CD4-positive, CD25-positive, alpha-beta regulatory T cell (primary cell): ENCODE measurements around the gene SLC22A6. TPM values are rescaled to one million over a fixed set of nuclear protein-coding genes. Genes with fewer than 3 reads are reported as not detected.

Experiments
- ATAC-seq, 2 donors: fragments of 150-1000 bp; cut with Tn5 transposase; one replicate each; pipeline ENCODE4 v1.10.0; 2021; ENCODE audit warnings: low read depth in 2 of 2, moderate number of reproducible peaks in 2 of 2, moderate library complexity in 1 of 2
- DNase-seq, 3 donors: peaks; one replicate each; pipeline versions ENCODE4 v3.0.0 to v3.0.0-alpha.2; 2012 to 2022; ENCODE audit warnings: mixed read lengths in 1 of 3
- H3K27ac ChIP-seq: one replicate; pipeline ENCODE4 v1.7.0; 2013; ENCODE audit warnings: mild to moderate bottlenecking, low read length; ENCODE audit not compliant: insufficient read depth, poor library complexity, severe bottlenecking
- H3K27me3 ChIP-seq: one replicate; pipeline ENCODE4 v1.7.0; 2013; ENCODE audit warnings: low read length; ENCODE audit not compliant: control insufficient read depth, insufficient read depth
- H3K36me3 ChIP-seq: one replicate; pipeline ENCODE4 v1.7.0; 2013; ENCODE audit warnings: mild to moderate bottlenecking, low read length, moderate library complexity; ENCODE audit not compliant: control insufficient read depth, insufficient read depth
- H3K4me1 ChIP-seq: 2 replicates; pipeline ENCODE4 v1.7.0; 2013; ENCODE audit warnings: mild to moderate bottlenecking, low read length; ENCODE audit not compliant: insufficient read depth, control insufficient read depth, poor library complexity, severe bottlenecking
- H3K4me3 ChIP-seq: one replicate; pipeline ENCODE4 v1.7.0; 2013; ENCODE audit warnings: low read depth, mild to moderate bottlenecking, low read length, moderate library complexity
- H3K9me3 ChIP-seq, 2 experiments: 1 replicate in 1 of 2; 2 replicates in 1 of 2; pipeline ENCODE4 v1.7.0; 2013; ENCODE audit warnings: low read length in 2 of 2, mild to moderate bottlenecking in 1 of 2, moderate library complexity in 1 of 2; ENCODE audit not compliant: control insufficient read depth in 2 of 2
- H3K27ac Mint-ChIP-seq, 3 donors: one replicate each; pipeline ENCODE4 v1.8.0; 2020 to 2022; ENCODE audit warnings: mild to moderate bottlenecking in 3 of 3, mixed read lengths in 3 of 3, moderate library complexity in 2 of 3
- H3K27me3 Mint-ChIP-seq: one replicate; pipeline ENCODE4 v1.8.0; 2022; ENCODE audit warnings: mild to moderate bottlenecking, mixed read lengths
- H3K36me3 Mint-ChIP-seq: one replicate; pipeline ENCODE4 v1.8.0; 2020; ENCODE audit warnings: mixed read lengths
- H3K4me1 Mint-ChIP-seq, 4 donors: one replicate each; pipeline ENCODE4 v1.8.0; 2020 to 2022; ENCODE audit warnings: mixed read lengths in 4 of 4, mild to moderate bottlenecking in 1 of 4
- H3K4me3 Mint-ChIP-seq, 4 donors: one replicate each; pipeline ENCODE4 v1.8.0; 2020 to 2022; ENCODE audit warnings: mild to moderate bottlenecking in 4 of 4, mixed read lengths in 4 of 4, moderate library complexity in 3 of 4
- H3K9me3 Mint-ChIP-seq, 7 donors: one replicate each; pipeline ENCODE4 v1.8.0; 2020 to 2022; ENCODE audit warnings: mixed read lengths in 7 of 7, mild to moderate bottlenecking in 3 of 7, moderate library complexity in 2 of 7
- polyA plus RNA-seq, 4 donors: library from polyadenylated mRNA; unstranded; fragments of 300-500 nt; fragmentation: Illumina TruSeq; gene quantifications; one replicate each; pipeline ENCODE4 v1.2.3, GENCODE V29; 2021
- total RNA-seq: library from RNA; stranded (reverse); gene quantifications from one replicate; pipeline ENCODE4 v1.2.3, GENCODE V29; 2022

Gene SLC22A6
- total and polyA plus RNA-seq, 5 donors from 2014 or later, result not detected

- no peaks in the 10 kb centered on the region for H3K9me3 ChIP-seq
- Mint-ChIP-seq H3K4me3 (no peak overlapping the region), H3K36me3 (no peaks in the 10 kb centered on the region), H3K27ac (no peak overlapping the region), H3K27me3 (peaks cover 9% of the 10 kb centered on the region), H3K4me1 (no peaks in the 10 kb centered on the region), H3K9me3 (no peaks in the 10 kb centered on the region)
- ATAC-seq (no peak), DNase-seq (no peak)
- no peak overlapping the region for H3K4me3 ChIP-seq
- no peaks in the 10 kb centered on the region for H3K36me3 ChIP-seq
- no peak overlapping the region for H3K27ac ChIP-seq
- peaks cover 6% of the 10 kb centered on the region for H3K27me3 ChIP-seq
- no peaks in the 10 kb centered on the region for H3K4me1 ChIP-seq
Measured at GRCh38 chr11:62961017-62961570, 23.7 kb downstream of the SLC22A6 start.

DNA sequence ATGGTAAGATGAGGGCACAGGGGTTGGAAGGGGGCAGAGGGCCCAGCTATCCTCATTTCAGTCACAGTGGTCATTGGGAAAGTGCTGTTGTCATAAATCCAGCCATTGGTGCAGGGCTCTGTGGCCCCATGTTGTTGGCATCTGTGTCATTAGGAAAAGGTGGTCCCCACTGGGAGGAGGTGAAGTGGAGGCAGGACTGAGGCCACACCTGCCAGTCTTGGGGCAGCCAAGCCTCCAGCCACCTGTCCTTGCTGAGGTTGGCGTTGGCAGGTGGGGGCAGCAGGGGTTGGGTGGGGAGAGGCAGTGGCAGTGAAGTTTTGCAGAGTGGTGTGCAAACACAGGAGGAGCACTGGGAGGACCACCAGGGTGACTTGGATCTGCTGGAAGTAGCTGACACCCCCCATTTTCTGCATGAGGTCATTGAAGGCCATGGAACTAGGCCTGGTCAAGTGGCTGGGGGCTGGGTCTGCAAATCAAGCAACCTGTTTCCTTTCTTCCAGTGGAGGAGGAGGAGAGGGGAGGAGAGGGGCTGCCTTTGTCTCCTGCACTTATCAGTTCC is 25.3 kb downstream of the SLC22A6 start:
- no peak overlapping the region for H3K27ac Mint-ChIP-seq
- ATAC-seq (no peak), DNase-seq (no peak)
- Histone ChIP-seq H3K9me3 (no peaks in the 10 kb centered on the region), H3K27me3 (no peaks in the 10 kb centered on the region), H3K4me3 (no peak overlapping the region), H3K27ac (no peak overlapping the region), H3K36me3 (no peaks in the 10 kb centered on the region), H3K4me1 (no peaks in the 10 kb centered on the region)
- no peaks in the 10 kb centered on the region for H3K9me3 Mint-ChIP-seq
- no peaks in the 10 kb centered on the region for H3K4me1 Mint-ChIP-seq
- H3K4me3 Mint-ChIP-seq, result no peak overlapping the region
- peaks cover 7% of the 10 kb centered on the region for H3K27me3 Mint-ChIP-seq
- H3K36me3 Mint-ChIP-seq, result no peaks in the 10 kb centered on the region

GRCh38 chr11:62958547-62959421 is 26.0 kb downstream of the SLC22A6 start:
- DNase-seq (no peak), ATAC-seq (no peak)
- no peak overlapping the region for H3K4me3 ChIP-seq
- H3K27ac ChIP-seq, result no peak overlapping the region
- H3K9me3 ChIP-seq, result no peaks in the 10 kb centered on the region
- H3K4me1 ChIP-seq, result no peaks in the 10 kb centered on the region
- Mint-ChIP-seq H3K27me3 (peaks cover 10% of the 10 kb centered on the region), H3K4me3 (no peak overlapping the region), H3K4me1 (no peaks in the 10 kb centered on the region), H3K9me3 (no peaks in the 10 kb centered on the region), H3K36me3 (no peaks in the 10 kb centered on the region), H3K27ac (no peak overlapping the region)
- no peaks in the 10 kb centered on the region for H3K27me3 ChIP-seq
- no peaks in the 10 kb centered on the region for H3K36me3 ChIP-seq

GRCh38 chr11:62957147-62957546 is 27.6 kb downstream of the SLC22A6 start:
- Mint-ChIP-seq H3K36me3 (no peaks in the 10 kb centered on the region), H3K4me3 (no peak overlapping the region), H3K27me3 (peaks cover 12% of the 10 kb centered on the region), H3K27ac (no peak overlapping the region), H3K4me1 (no peaks in the 10 kb centered on the region), H3K9me3 (no peaks in the 10 kb centered on the region)
- ATAC-seq, result no peak
- H3K4me3 ChIP-seq, result no peak overlapping the region
- no peak overlapping the region for H3K27ac ChIP-seq
- DNase-seq, result no peak
- H3K36me3 ChIP-seq, result no peaks in the 10 kb centered on the region
- H3K9me3 ChIP-seq, result no peaks in the 10 kb centered on the region
- H3K4me1 ChIP-seq, result no peaks in the 10 kb centered on the region
- H3K27me3 ChIP-seq, result no peaks in the 10 kb centered on the region

- Histone ChIP-seq H3K36me3 (no peaks in the 10 kb centered on the region), H3K9me3 (no peaks in the 10 kb centered on the region), H3K4me1 (no peaks in the 10 kb centered on the region), H3K4me3 (no peak overlapping the region), H3K27ac (no peak overlapping the region), H3K27me3 (no peaks in the 10 kb centered on the region)
- Mint-ChIP-seq H3K4me1 (no peaks in the 10 kb centered on the region), H3K9me3 (no peaks in the 10 kb centered on the region), H3K4me3 (no peak overlapping the region), H3K27ac (no peak overlapping the region), H3K36me3 (no peaks in the 10 kb centered on the region), H3K27me3 (peaks cover 20% of the 10 kb centered on the region)
- ATAC-seq, result no peak
- DNase-seq, result no peak
Measured at GRCh38 chr11:62954478-62954877, 30.3 kb downstream of the SLC22A6 start.

- no peak overlapping the region for H3K27ac Mint-ChIP-seq
- no peaks in the 10 kb centered on the region for H3K4me1 Mint-ChIP-seq
- no peaks in the 10 kb centered on the region for H3K36me3 ChIP-seq
- H3K36me3 Mint-ChIP-seq, result no peaks in the 10 kb centered on the region
- no peaks in the 10 kb centered on the region for H3K9me3 Mint-ChIP-seq
- H3K27me3 Mint-ChIP-seq, result peaks cover 20% of the 10 kb centered on the region
- ATAC-seq, result no peak
- no peaks in the 10 kb centered on the region for H3K9me3 ChIP-seq
- no peak overlapping the region for H3K4me3 ChIP-seq
- H3K27ac ChIP-seq, result no peak overlapping the region
- no peak overlapping the region for H3K4me3 Mint-ChIP-seq
- H3K4me1 ChIP-seq, result no peaks in the 10 kb centered on the region
- DNase-seq, result no peak
- H3K27me3 ChIP-seq, result no peaks in the 10 kb centered on the region
Measured at GRCh38 chr11:62953811-62954210, 31.0 kb downstream of the SLC22A6 start.

DNA sequence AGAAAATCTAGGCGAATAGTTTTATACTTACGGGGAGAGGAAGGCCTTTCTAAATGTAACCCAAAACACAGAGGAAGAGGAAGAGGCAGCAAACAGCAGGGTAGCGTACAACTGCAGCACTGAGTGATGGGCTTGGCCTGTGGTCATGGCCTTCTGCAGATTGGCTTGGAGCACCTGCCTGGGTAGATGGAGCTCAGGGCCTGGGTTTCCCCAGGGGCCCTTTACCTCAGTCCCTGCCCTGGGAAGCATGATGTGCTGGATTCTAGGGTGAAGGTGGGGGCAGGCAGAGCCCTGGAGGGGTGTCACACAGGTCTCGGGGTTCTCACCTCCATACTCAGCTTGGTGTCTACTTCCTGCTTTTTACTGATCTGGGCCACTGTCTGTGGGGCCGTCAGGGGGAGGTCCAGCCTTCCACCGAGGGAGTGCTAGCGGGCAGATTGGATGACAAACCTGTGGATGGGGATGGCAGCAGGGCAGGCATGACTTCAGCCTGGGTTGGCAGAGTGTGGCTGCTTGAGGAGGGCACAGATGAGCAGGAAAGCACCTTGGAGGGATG is 35.9 kb downstream of the SLC22A6 start:
- Histone ChIP-seq H3K4me3 (no peak overlapping the region), H3K36me3 (no peaks in the 10 kb centered on the region), H3K9me3 (no peaks in the 10 kb centered on the region), H3K27me3 (no peaks in the 10 kb centered on the region), H3K27ac (no peak overlapping the region), H3K4me1 (no peaks in the 10 kb centered on the region)
- no peaks in the 10 kb centered on the region for H3K4me1 Mint-ChIP-seq
- H3K27me3 Mint-ChIP-seq, result peaks cover 32% of the 10 kb centered on the region
- no peak overlapping the region for H3K4me3 Mint-ChIP-seq
- no peak overlapping the region for H3K27ac Mint-ChIP-seq
- H3K36me3 Mint-ChIP-seq, result no peaks in the 10 kb centered on the region
- no peaks in the 10 kb centered on the region for H3K9me3 Mint-ChIP-seq
- ATAC-seq, result no peak
- no peak for DNase-seq
